NT2/D1 (cell line): ENCODE data around the gene FAM151A.
"Not testable (repeated sequence)": the region's sequence is repeated elsewhere in the genome, so short reads cannot be mapped to it uniquely, and the experiment has no call there.

Experiments
- SUZ12 ChIP-seq: IDR thresholded peaks from 2 replicates; pipeline ENCODE4 v1.6.1; 2011; ENCODE audit not compliant: insufficient read length, insufficient read depth; ENCODE audit errors: extremely low read depth
- YY1 ChIP-seq: IDR thresholded peaks from 2 replicates; pipeline ENCODE4 v1.6.1; 2011; ENCODE audit not compliant: insufficient read length, insufficient read depth

GRCh38 chr1:54636461-54637446, 13.4 kb upstream of the FAM151A start:
- not testable (repeated sequence) for TF ChIP-seq YY1, SUZ12
